HFFc6 (cell line): ENCODE results near the gene PTPRN2. TPM values are rescaled to one million over a fixed set of nuclear protein-coding genes. Genes with fewer than 3 reads are reported as not detected.

Experiments used
- DNase-seq: peaks from one replicate; pipeline ENCODE4 v3.0.0-alpha.2; 2018
- H3K27ac Mint-ChIP-seq: 2 replicates; pipeline ENCODE4 v1.8.0; 2020; ENCODE audit warnings: mild to moderate bottlenecking, mixed read lengths
- H3K27me3 Mint-ChIP-seq: 2 replicates; pipeline ENCODE4 v1.8.0; 2021; ENCODE audit warnings: mild to moderate bottlenecking, moderate library complexity, mixed read lengths; ENCODE audit not compliant: insufficient read depth
- H3K36me3 Mint-ChIP-seq: 2 replicates; pipeline ENCODE4 v1.8.0; 2021; ENCODE audit warnings: low read depth, mixed read lengths
- H3K4me1 Mint-ChIP-seq: 2 replicates; pipeline ENCODE4 v1.8.0; 2020; ENCODE audit warnings: low read depth, mixed read lengths
- H3K4me3 Mint-ChIP-seq: 2 replicates; pipeline ENCODE4 v1.8.0; 2020; ENCODE audit warnings: mild to moderate bottlenecking, moderate library complexity, mixed read lengths
- H3K9me3 Mint-ChIP-seq: 2 replicates; pipeline ENCODE4 v1.8.0; 2020; ENCODE audit warnings: mild to moderate bottlenecking, mixed read lengths
- CTCF ChIP-seq: fragments of 200-600 bp; sonication (generic); IDR thresholded peaks from 2 replicates; pipeline ENCODE4 v1.5.0; 2021; ENCODE audit warnings: antibody characterized with exemption, mild to moderate bottlenecking
- total RNA-seq, 6 experiments: library from RNA; stranded (reverse); fragmentation: NEBNext Ultra II Directional; extraction: Animal tissue kit (Norgen Biotek cat#: 25700); gene quantifications; 2 replicates in 1 of 6; 3 replicates in 5 of 6; pipeline ENCODE4 v1.2.3, GENCODE V29; 2021

Gene PTPRN2
- total RNA-seq, 6 experiments from 2014 or later: 0.05 to 0.27 (median 0.23) TPM

GRCh38 chr7:157604661-157605381 is 982.8 kb downstream of the PTPRN2 start:
- DNase-seq: no peak
- Mint-ChIP-seq H3K27me3 (peaks cover 9% of the 10 kb centered on the region), H3K27ac (no peak overlapping the region), H3K9me3 (peaks cover 25% of the 10 kb centered on the region; the same call in 1 of the 2 replicates), H3K4me1 (no peaks in the 10 kb centered on the region), H3K4me3 (no peak overlapping the region), H3K36me3 (peaks cover 4% of the 10 kb centered on the region; the same call in 1 of the 2 replicates)
- TF ChIP-seq CTCF: no peak

GRCh38 chr7:157603716-157604115 is 983.9 kb downstream of the PTPRN2 start:
- peaks cover 21% of the 10 kb centered on the region; the same call in 1 of the 2 replicates for H3K9me3 Mint-ChIP-seq
- TF ChIP-seq CTCF: no peak
- DNase-seq: no peak
- H3K4me3 Mint-ChIP-seq: no peak overlapping the region
- H3K27ac Mint-ChIP-seq: no peak overlapping the region
- peaks cover 9% of the 10 kb centered on the region for H3K27me3 Mint-ChIP-seq
- peaks cover 4% of the 10 kb centered on the region; the same call in 1 of the 2 replicates for H3K36me3 Mint-ChIP-seq
- H3K4me1 Mint-ChIP-seq: no peaks in the 10 kb centered on the region

- no peak for TF ChIP-seq CTCF
- no peaks in the 10 kb centered on the region for H3K4me1 Mint-ChIP-seq
- H3K4me3 Mint-ChIP-seq: no peak overlapping the region
- peaks cover 21% of the 10 kb centered on the region; the same call in 1 of the 2 replicates for H3K9me3 Mint-ChIP-seq
- peaks cover 4% of the 10 kb centered on the region; the same call in 1 of the 2 replicates for H3K36me3 Mint-ChIP-seq
- no peak overlapping the region for H3K27ac Mint-ChIP-seq
- peaks cover 9% of the 10 kb centered on the region for H3K27me3 Mint-ChIP-seq
- DNase-seq: no peak
Observed at GRCh38 chr7:157603005-157603404, 984.6 kb downstream of the PTPRN2 start.

- peaks cover 23% of the 10 kb centered on the region; the same call in 1 of the 2 replicates for H3K9me3 Mint-ChIP-seq
- H3K4me3 Mint-ChIP-seq: no peak overlapping the region
- no peak overlapping the region for H3K27ac Mint-ChIP-seq
- peaks cover 4% of the 10 kb centered on the region; the same call in 1 of the 2 replicates for H3K36me3 Mint-ChIP-seq
- H3K27me3 Mint-ChIP-seq: peaks cover 9% of the 10 kb centered on the region
- no peak for DNase-seq
- TF ChIP-seq CTCF: no peak
- H3K4me1 Mint-ChIP-seq: no peaks in the 10 kb centered on the region
Observed at GRCh38 chr7:157602581-157602980, 985.0 kb downstream of the PTPRN2 start.

- no peak for DNase-seq
- Mint-ChIP-seq H3K27ac (no peak overlapping the region), H3K9me3 (peaks cover 25% of the 10 kb centered on the region; the same call in 1 of the 2 replicates), H3K27me3 (peaks cover 9% of the 10 kb centered on the region), H3K36me3 (peaks cover 4% of the 10 kb centered on the region; the same call in 1 of the 2 replicates), H3K4me3 (no peak overlapping the region), H3K4me1 (no peaks in the 10 kb centered on the region)
- TF ChIP-seq CTCF: no peak
Observed at GRCh38 chr7:157602156-157602555, 985.5 kb downstream of the PTPRN2 start.
